Measurements from ENCODE around the gene UMODL1.

Gene UMODL1

DNA sequence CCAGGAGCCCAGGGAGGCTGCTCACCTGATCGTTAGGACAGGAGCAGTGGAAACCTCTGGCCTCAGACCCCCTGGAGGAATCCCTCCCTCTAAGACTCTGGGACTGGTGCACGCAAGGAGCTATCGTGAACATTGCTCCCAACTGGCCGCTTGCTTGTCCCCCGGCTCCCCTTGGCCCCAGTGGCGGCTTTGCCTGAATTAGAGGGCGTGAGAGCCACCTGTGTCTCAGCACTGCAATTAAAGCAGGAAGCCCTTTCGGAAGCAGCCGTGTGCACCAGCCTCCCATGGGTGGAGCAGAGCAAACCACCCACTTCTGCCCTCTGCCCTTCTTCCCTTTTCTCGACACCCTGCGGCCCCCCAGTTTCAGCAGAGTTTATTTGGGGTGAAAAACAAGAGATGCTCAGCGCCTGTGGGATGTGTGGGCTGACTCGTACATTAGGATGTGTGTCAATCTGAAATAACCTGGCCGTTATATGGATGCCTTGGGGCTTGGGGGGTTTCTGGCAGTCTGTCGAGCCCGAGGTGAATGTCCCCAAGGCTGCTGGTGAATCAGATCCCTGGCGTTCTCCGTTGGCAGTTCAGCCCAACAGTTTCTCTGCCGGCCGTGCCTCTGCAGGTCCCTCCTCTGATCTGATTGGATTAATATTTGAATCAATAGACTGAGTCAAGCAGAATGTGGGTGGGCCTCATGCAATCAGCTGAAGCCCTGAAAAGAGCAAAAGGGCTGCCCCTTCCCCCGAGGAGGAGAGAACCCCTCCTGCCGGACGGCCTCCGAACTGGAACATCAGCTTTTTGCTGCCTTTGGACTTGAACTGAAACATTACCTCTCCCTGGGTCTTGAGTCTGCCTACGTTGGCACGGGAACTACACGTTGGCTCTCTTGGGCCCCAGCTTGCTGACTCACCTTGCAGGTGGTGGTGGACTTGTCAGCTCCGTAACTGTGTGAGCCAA, 7.3 kb upstream of the UMODL1 start:
- peak overlapping the region; percentile 98 for H3K27ac ChIP-seq (ENCODE audit: low read length)

DNA sequence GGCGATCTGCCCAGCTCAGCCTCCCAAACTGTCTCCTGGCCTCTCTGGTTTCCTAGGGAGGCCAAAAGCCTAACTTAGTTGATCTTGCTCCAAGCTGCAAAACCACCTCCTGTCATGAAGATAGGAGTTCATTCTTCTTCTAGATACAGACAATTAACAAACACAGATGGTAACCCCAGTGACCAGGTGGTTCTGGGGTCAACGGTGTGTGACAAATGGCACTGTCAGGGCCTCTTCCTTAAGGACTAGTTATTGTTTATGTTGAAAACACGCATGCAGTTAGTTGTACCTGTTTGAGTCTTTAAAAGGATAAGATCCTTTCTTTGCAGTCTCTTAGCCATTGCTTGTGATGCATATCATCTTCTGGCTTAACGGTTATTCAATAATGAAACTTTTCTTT, 4.6 kb upstream of the UMODL1 start:
- peaks cover 31% of the 10 kb centered on the region for H3K4me1 ChIP-seq (ENCODE audit: insufficient read depth, low read length)
- no peak overlapping the region for H3K4me3 ChIP-seq (ENCODE audit: low read depth in 1 of 2, low read length in 2 of 2)
- no peak overlapping the region for H3K9ac ChIP-seq (ENCODE audit: low read depth, low read length)
- no peak overlapping the region for H2AFZ ChIP-seq (ENCODE audit: low read depth, low read length)
- DNase-seq (no peak), ATAC-seq (ENCODE audit: insufficient read depth, low read depth) (no peak)
- TF ChIP-seq, protein P1, sequence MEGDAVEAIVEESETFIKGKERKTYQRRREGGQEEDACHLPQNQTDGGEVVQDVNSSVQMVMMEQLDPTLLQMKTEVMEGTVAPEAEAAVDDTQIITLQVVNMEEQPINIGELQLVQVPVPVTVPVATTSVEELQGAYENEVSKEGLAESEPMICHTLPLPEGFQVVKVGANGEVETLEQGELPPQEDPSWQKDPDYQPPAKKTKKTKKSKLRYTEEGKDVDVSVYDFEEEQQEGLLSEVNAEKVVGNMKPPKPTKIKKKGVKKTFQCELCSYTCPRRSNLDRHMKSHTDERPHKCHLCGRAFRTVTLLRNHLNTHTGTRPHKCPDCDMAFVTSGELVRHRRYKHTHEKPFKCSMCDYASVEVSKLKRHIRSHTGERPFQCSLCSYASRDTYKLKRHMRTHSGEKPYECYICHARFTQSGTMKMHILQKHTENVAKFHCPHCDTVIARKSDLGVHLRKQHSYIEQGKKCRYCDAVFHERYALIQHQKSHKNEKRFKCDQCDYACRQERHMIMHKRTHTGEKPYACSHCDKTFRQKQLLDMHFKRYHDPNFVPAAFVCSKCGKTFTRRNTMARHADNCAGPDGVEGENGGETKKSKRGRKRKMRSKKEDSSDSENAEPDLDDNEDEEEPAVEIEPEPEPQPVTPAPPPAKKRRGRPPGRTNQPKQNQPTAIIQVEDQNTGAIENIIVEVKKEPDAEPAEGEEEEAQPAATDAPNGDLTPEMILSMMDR (IDR thresholded peaks at IDR 0.05; ENCODE audit: borderline replicate concordance, extremely low read depth, low read length, poor library complexity, severe bottlenecking), result no peak
- H3K27me3 ChIP-seq (ENCODE audit: insufficient read depth, low read length, poor library complexity), result no peaks in the 10 kb centered on the region
- no peaks in the 10 kb centered on the region for H3K36me3 ChIP-seq (ENCODE audit: insufficient read depth, low read length)
- H3K9me3 ChIP-seq (ENCODE audit: insufficient read depth, low read length, severe bottlenecking), result no peaks in the 10 kb centered on the region
- no peaks in the 10 kb centered on the region for H4K20me1 ChIP-seq (ENCODE audit: insufficient read depth, low read length)
- no peaks in the 10 kb centered on the region for H3K79me2 ChIP-seq (ENCODE audit: insufficient read depth, low read length)
- H3K4me2 ChIP-seq (ENCODE audit: insufficient read depth, low read length), result no peak overlapping the region
- H3K27ac ChIP-seq (ENCODE audit: low read length), result no peak overlapping the region

More for the DNA sequence above, 7.3 kb upstream of the UMODL1 start:
- H3K36me3 ChIP-seq (ENCODE audit: insufficient read depth, low read length), result no peaks in the 10 kb centered on the region
- no peaks in the 10 kb centered on the region for H3K9me3 ChIP-seq (ENCODE audit: insufficient read depth, low read length, severe bottlenecking)
- H3K4me2 ChIP-seq (ENCODE audit: insufficient read depth, low read length), result peak overlapping the region; percentile 82
- no peaks in the 10 kb centered on the region for H4K20me1 ChIP-seq (ENCODE audit: insufficient read depth, low read length)
- H3K27me3 ChIP-seq (ENCODE audit: insufficient read depth, low read length, poor library complexity), result no peaks in the 10 kb centered on the region
- peak overlapping the region; percentile 27 to 66; a peak in 3 of 4 replicates for H3K4me3 ChIP-seq (ENCODE audit: low read depth in 1 of 2, low read length in 2 of 2)
- ATAC-seq (ENCODE audit: insufficient read depth, low read depth), result no peak
- peak; percentile 30 for DNase-seq
- H3K79me2 ChIP-seq (ENCODE audit: insufficient read depth, low read length), result no peaks in the 10 kb centered on the region
- peak overlapping the region; percentile 55; the same call in 1 of the 2 replicates for H2AFZ ChIP-seq (ENCODE audit: low read depth, low read length)
- H3K9ac ChIP-seq (ENCODE audit: low read depth, low read length), result peak overlapping the region; percentile 77
- H3K4me1 ChIP-seq (ENCODE audit: insufficient read depth, low read length), result peaks cover 40% of the 10 kb centered on the region
- TF ChIP-seq, protein P1 (IDR thresholded peaks at IDR 0.05; ENCODE audit: borderline replicate concordance, extremely low read depth, low read length, poor library complexity, severe bottlenecking), result no peak
- no peak for TF ChIP-seq EZH2 (IDR thresholded peaks at IDR 0.05; ENCODE audit: borderline replicate concordance, low read depth, low read length, severe bottlenecking)

DNA sequence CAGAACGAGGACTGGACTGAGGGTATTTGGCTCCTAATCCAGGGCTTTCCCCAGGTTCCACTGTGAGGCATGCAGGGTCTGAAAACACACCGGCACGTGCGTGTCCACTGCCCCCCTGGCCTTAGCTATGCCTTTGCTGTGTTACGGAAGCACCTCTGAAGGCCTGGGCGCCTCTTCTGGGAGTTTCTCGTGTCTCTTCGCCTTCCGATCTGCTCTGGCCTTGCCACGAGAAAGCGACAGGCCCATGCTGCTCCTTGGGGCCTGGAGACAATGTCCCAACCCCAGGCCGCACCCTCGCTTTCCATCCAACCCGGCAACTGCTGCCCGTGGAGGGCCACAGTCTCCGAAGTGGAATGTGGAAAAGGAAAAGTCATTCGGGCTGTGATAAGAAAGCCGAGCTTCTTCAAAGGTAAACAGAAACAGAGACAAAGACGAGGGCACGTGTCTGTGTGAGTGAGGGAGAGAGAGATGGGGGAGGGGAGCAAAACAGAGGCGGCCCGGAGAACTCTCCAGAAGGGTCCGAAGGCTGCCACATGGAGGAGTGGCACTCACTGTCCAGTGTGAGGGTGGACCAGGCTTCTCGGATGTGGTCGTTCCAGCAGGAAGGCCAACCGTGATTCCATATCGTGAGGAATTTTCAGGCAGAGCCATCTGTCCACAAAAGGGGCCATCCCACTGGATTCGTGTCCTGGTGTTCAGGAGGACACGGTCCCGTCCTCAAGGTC, 3.4 kb upstream of the UMODL1 start:
- no peak overlapping the region for H2AFZ ChIP-seq (ENCODE audit: low read depth, low read length)
- TF ChIP-seq, protein P1 (IDR thresholded peaks at IDR 0.05; ENCODE audit: borderline replicate concordance, extremely low read depth, low read length, poor library complexity, severe bottlenecking), result no peak
- TF ChIP-seq EZH2 (IDR thresholded peaks at IDR 0.05; ENCODE audit: borderline replicate concordance, low read depth, low read length, severe bottlenecking), result no peak
- no peak overlapping the region for H3K9ac ChIP-seq (ENCODE audit: low read depth, low read length)
- H3K27me3 ChIP-seq (ENCODE audit: insufficient read depth, low read length, poor library complexity), result no peaks in the 10 kb centered on the region
- ATAC-seq (ENCODE audit: insufficient read depth, low read depth) (no peak), DNase-seq (no peak)
- no peaks in the 10 kb centered on the region for H3K36me3 ChIP-seq (ENCODE audit: insufficient read depth, low read length)
- H3K4me2 ChIP-seq (ENCODE audit: insufficient read depth, low read length), result no peak overlapping the region
- H3K4me1 ChIP-seq (ENCODE audit: insufficient read depth, low read length), result peaks cover 19% of the 10 kb centered on the region
- no peaks in the 10 kb centered on the region for H4K20me1 ChIP-seq (ENCODE audit: insufficient read depth, low read length)
- no peak overlapping the region for H3K27ac ChIP-seq (ENCODE audit: low read length)
- no peak overlapping the region for H3K4me3 ChIP-seq (ENCODE audit: low read depth in 1 of 2, low read length in 2 of 2)
- no peaks in the 10 kb centered on the region for H3K9me3 ChIP-seq (ENCODE audit: insufficient read depth, low read length, severe bottlenecking)
- no peaks in the 10 kb centered on the region for H3K79me2 ChIP-seq (ENCODE audit: insufficient read depth, low read length)
